ENCODE data around the gene CST9L. TPM values are rescaled to one million over a fixed set of nuclear protein-coding genes. Genes with fewer than 3 reads are reported as not detected.
A peak's percentile ranks its signal among the peaks of the same experiment; 100 is the strongest.

CST9L gene
- total and polyA plus RNA-seq, 2 of the 13 experiments (the other 11 are each of a cell fraction or from before 2014, with no cell fraction given), result 0.15 TPM; not detected in 1

GRCh38 chr20:23585808-23586734 is 17.8 kb upstream of the CST9L start (continued):
- TF ChIP-seq ZMYM2 (CRISPR knock-in tag; IDR thresholded peaks at IDR 0.05) (no peak), ZFP36 (IDR thresholded peaks at IDR 0.05; ENCODE audit: borderline replicate concordance, low read depth, low read length, partially characterized antibody) (no peak), SP140L (CRISPR knock-in tag; IDR thresholded peaks at IDR 0.05; ENCODE audit: borderline replicate concordance) (no peak; the same call in 1 of the 2 replicates), MTA1 (CRISPR knock-in tag; IDR thresholded peaks at IDR 0.05; ENCODE audit: borderline replicate concordance) (peak; percentile 83; the same call in 1 of the 2 replicates), ZNF891 (CRISPR knock-in tag; IDR thresholded peaks at IDR 0.05) (no peak; the same call in 1 of the 2 replicates), ZNF775 (CRISPR knock-in tag; IDR thresholded peaks at IDR 0.05; ENCODE audit: borderline replicate concordance) (no peak), SOX5 (CRISPR knock-in tag; IDR thresholded peaks at IDR 0.05; ENCODE audit: borderline replicate concordance) (peak; percentile 31; the same call in 1 of the 2 replicates), KLF11 (CRISPR knock-in tag; IDR thresholded peaks at IDR 0.05) (no peak; the same call in 1 of the 2 replicates), PRPF4 (IDR thresholded peaks at IDR 0.05; ENCODE audit: low read depth, low read length, poor library complexity, severe bottlenecking) (no peak), SNRNP70 (IDR thresholded peaks at IDR 0.05; ENCODE audit: low read depth, low read length) (no peak), KIAA2018 (CRISPR knock-in tag; IDR thresholded peaks at IDR 0.05; ENCODE audit: borderline replicate concordance) (no peak), ONECUT2 (CRISPR knock-in tag; IDR thresholded peaks at IDR 0.05) (0 out of 2 replicates have a peak, but pooled peaks have one; percentile 45), HMGA1 (CRISPR knock-in tag; conservative IDR thresholded peaks at IDR 0.05) (no peak), HMG20A (CRISPR knock-in tag; IDR thresholded peaks at IDR 0.05; ENCODE audit: borderline replicate concordance) (peak; percentile 73; the same call in 1 of the 2 replicates), ATF4 (CRISPR knock-in tag; IDR thresholded peaks at IDR 0.05) (no peak; a peak in 1 of 4 replicates)
- TF ChIP-seq, protein P1, sequence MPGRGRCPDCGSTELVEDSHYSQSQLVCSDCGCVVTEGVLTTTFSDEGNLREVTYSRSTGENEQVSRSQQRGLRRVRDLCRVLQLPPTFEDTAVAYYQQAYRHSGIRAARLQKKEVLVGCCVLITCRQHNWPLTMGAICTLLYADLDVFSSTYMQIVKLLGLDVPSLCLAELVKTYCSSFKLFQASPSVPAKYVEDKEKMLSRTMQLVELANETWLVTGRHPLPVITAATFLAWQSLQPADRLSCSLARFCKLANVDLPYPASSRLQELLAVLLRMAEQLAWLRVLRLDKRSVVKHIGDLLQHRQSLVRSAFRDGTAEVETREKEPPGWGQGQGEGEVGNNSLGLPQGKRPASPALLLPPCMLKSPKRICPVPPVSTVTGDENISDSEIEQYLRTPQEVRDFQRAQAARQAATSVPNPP (CRISPR knock-in tag; IDR thresholded peaks at IDR 0.05), result no peak
